ENCODE measurements around the gene SFMBT2. TPM values are rescaled to one million over a fixed set of nuclear protein-coding genes. Genes with fewer than 3 reads are reported as not detected.
A peak's percentile ranks its signal among the peaks of the same experiment; 100 is the strongest.

Gene SFMBT2
- total and polyA plus RNA-seq, 2 experiments from 2014 or later = 4.3 to 5.9 TPM

GRCh38 chr10:7406712-7407333, 4.0 kb downstream of the SFMBT2 start:
- Histone ChIP-seq H3K27me3 (peaks cover 32% of the 10 kb centered on the region), H3K4me3 (peak overlapping the region; percentile 95), H3K27ac (no peak overlapping the region), H3K4me1 (ENCODE audit: low read depth) (peaks cover 16% of the 10 kb centered on the region), H3K36me3 (no peaks in the 10 kb centered on the region), H3K9me3 (ENCODE audit: low read depth) (no peaks in the 10 kb centered on the region)
- TF ChIP-seq, protein P1, sequence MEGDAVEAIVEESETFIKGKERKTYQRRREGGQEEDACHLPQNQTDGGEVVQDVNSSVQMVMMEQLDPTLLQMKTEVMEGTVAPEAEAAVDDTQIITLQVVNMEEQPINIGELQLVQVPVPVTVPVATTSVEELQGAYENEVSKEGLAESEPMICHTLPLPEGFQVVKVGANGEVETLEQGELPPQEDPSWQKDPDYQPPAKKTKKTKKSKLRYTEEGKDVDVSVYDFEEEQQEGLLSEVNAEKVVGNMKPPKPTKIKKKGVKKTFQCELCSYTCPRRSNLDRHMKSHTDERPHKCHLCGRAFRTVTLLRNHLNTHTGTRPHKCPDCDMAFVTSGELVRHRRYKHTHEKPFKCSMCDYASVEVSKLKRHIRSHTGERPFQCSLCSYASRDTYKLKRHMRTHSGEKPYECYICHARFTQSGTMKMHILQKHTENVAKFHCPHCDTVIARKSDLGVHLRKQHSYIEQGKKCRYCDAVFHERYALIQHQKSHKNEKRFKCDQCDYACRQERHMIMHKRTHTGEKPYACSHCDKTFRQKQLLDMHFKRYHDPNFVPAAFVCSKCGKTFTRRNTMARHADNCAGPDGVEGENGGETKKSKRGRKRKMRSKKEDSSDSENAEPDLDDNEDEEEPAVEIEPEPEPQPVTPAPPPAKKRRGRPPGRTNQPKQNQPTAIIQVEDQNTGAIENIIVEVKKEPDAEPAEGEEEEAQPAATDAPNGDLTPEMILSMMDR (IDR thresholded peaks at IDR 0.05; ENCODE audit: low read depth, low read length) = no peak
- DNase-seq (ENCODE audit: low read depth in 1 of 2, low spot score in 1 of 2) = peak in 1 of 2 donors; percentile 17

- Histone ChIP-seq H3K9me3 (ENCODE audit: low read depth) (no peaks in the 10 kb centered on the region), H3K27ac (no peak overlapping the region), H3K36me3 (no peaks in the 10 kb centered on the region), H3K27me3 (peaks cover 25% of the 10 kb centered on the region), H3K4me1 (ENCODE audit: low read depth) (peaks cover 16% of the 10 kb centered on the region), H3K4me3 (no peak overlapping the region)
- peak in 1 of 2 donors; percentile 15 for DNase-seq (ENCODE audit: low read depth in 1 of 2, low spot score in 1 of 2)
- TF ChIP-seq, protein P1 (IDR thresholded peaks at IDR 0.05; ENCODE audit: low read depth, low read length) = no peak
Measured at GRCh38 chr10:7405637-7406036, 5.2 kb downstream of the SFMBT2 start.

DNA sequence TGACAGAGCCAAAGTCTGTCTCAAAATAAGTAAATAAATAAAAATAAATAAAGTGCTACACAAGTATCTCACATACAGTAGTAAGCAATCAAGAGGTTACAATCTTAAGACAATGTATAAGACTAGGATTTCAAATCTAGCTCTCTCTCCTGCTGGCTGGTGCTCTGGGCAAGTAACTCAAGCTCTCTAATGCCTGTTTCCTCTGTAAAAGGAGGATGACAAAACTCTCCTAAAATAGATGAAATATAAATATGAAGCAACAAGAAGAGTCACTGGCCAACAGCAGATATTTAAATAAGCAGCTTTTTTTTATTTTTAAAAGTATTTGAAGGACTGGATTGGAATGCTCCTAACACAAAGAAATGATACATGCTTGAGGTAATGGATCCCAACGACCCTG, 7.2 kb downstream of the SFMBT2 start:
- Histone ChIP-seq H3K27me3 (peaks cover 12% of the 10 kb centered on the region), H3K4me3 (no peak overlapping the region), H3K27ac (no peak overlapping the region), H3K9me3 (ENCODE audit: low read depth) (no peaks in the 10 kb centered on the region), H3K4me1 (ENCODE audit: low read depth) (peaks cover 27% of the 10 kb centered on the region), H3K36me3 (no peaks in the 10 kb centered on the region)
- no peak for DNase-seq (ENCODE audit: low read depth in 1 of 2, low spot score in 1 of 2)
- TF ChIP-seq, protein P1 (IDR thresholded peaks at IDR 0.05; ENCODE audit: low read depth, low read length) = no peak

DNA sequence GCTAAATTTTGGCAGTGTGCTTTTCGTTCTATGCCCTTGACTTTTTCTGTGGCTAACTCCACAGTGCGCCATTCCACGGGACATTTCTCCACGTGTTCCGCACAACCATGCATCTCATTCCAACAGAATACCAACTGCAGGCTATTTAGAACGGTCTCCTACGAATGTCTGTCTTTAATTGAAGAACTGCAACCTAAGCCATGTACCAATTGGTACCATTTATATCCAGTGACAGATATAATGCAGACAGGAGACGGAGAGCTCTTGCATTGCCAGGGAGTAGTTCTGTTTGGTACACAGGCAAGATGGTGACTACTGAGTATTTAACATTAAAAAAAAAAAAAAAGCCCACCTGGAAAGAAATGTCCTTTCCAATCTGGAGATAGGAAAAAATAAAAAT, 9.1 kb downstream of the SFMBT2 start:
- no peak for DNase-seq (ENCODE audit: low read depth in 1 of 2, low spot score in 1 of 2)
- Histone ChIP-seq H3K36me3 (no peaks in the 10 kb centered on the region), H3K27ac (no peak overlapping the region), H3K4me1 (ENCODE audit: low read depth) (peaks cover 31% of the 10 kb centered on the region), H3K27me3 (no peaks in the 10 kb centered on the region), H3K4me3 (no peak overlapping the region), H3K9me3 (ENCODE audit: low read depth) (no peaks in the 10 kb centered on the region)
- TF ChIP-seq, protein P1 (IDR thresholded peaks at IDR 0.05; ENCODE audit: low read depth, low read length) = no peak

DNA sequence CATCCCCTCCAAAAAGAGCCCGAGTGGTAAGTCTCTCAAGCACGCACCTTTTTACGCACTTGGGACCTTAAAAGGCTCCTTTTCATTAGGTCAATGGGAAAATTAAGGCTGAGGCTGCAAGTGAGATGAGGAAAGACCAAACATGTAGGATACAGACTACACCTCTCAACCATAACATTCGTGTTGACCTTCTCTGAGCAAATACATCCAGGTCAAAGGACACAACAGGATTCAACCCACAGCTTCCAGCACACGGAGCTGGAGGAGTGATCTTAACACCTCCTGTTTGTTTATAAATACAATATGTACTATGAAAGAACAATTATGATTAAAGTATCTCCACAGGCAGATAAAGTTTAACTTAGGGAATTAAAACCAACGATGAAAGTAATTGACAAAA, 9.7 kb downstream of the SFMBT2 start:
- H3K4me3 ChIP-seq = no peak overlapping the region
- no peaks in the 10 kb centered on the region for H3K27me3 ChIP-seq
- no peak overlapping the region for H3K27ac ChIP-seq
- H3K9me3 ChIP-seq (ENCODE audit: low read depth) = no peaks in the 10 kb centered on the region
- TF ChIP-seq, protein P1 (IDR thresholded peaks at IDR 0.05; ENCODE audit: low read depth, low read length) = no peak
- DNase-seq (ENCODE audit: low read depth in 1 of 2, low spot score in 1 of 2) = no peak
- H3K36me3 ChIP-seq = no peaks in the 10 kb centered on the region
- H3K4me1 ChIP-seq (ENCODE audit: low read depth) = peaks cover 27% of the 10 kb centered on the region
